Esophagus muscularis mucosa (tissue), 4 donors: ENCODE results near the gene AREG. TPM values are rescaled to one million over a fixed set of nuclear protein-coding genes. Genes with fewer than 3 reads are reported as not detected.

ENCODE experiments used
- DNase-seq: peaks from one replicate; pipeline ENCODE4 v3.0.0-alpha.2; 2017; ENCODE audit errors: extremely low spot score
- H3K27ac ChIP-seq, 4 donors: fragments of 200-600 bp; sonication (generic); replicated peaks in 1 of 4; 1 replicate in 3 of 4; 2 replicates in 1 of 4; pipeline ENCODE4 v1.5.1; 2016 to 2019; ENCODE audit warnings: mild to moderate bottlenecking in 1 of 4
- H3K27me3 ChIP-seq, 4 donors: fragments of 200-600 bp; sonication (generic); one replicate each; pipeline versions ENCODE4 v1.5.1 to v1.6.0; 2016 to 2019
- H3K36me3 ChIP-seq, 4 donors: fragments of 200-600 bp; sonication (generic); one replicate each; pipeline ENCODE4 v1.5.1; 2016 to 2019
- H3K4me1 ChIP-seq, 4 donors: fragments of 200-600 bp; sonication (generic); one replicate each; pipeline ENCODE4 v1.5.1; 2016 to 2019
- H3K4me3 ChIP-seq, 4 donors: fragments of 200-600 bp; sonication (generic); 1 replicate in 2 of 4; 2 replicates in 2 of 4; pipeline ENCODE4 v1.5.1; 2016 to 2019; ENCODE audit warnings: mild to moderate bottlenecking in 4 of 4, moderate library complexity in 1 of 4
- H3K9me3 ChIP-seq, 4 donors: fragments of 200-600 bp; sonication (generic); 1 replicate in 3 of 4; 2 replicates in 1 of 4; pipeline ENCODE4 v1.5.1; 2016 to 2019
- CTCF ChIP-seq, 3 experiments: fragments of 200-600 bp in 2 of 3; fragments of 450-650 bp in 1 of 3; sonication (generic) in 2 of 3; IDR thresholded peaks; one replicate each; pipeline ENCODE4 v1.5.1; 2017 to 2019; ENCODE audit warnings: antibody characterized with exemption in 3 of 3, mild to moderate bottlenecking in 2 of 3, moderate library complexity in 1 of 3
- EP300 ChIP-seq: sonication (generic); formaldehyde crosslinking; IDR thresholded peaks from one replicate; pipeline ENCODE4 v1.6.1; 2017; ENCODE audit warnings: antibody characterized with exemption
- POLR2A ChIP-seq: fragments of 450-650 bp; IDR thresholded peaks from one replicate; pipeline ENCODE4 v1.6.1; 2017; ENCODE audit warnings: antibody characterized with exemption, moderate library complexity, mild to moderate bottlenecking, low read depth
- POLR2AphosphoS5 ChIP-seq, 2 donors: sonication (generic); formaldehyde crosslinking; IDR thresholded peaks; one replicate each; pipeline ENCODE4 v1.6.1; 2017; ENCODE audit warnings: antibody characterized with exemption in 2 of 2
- WGBS: methylation state at CpG from one replicate; pipeline ENCODE4 v1.1.5; 2018; 5-methylcytosine and 5-hydroxymethylcytosine counted together
- intact Hi-C: fragments of 100-400 bp; cut with DNase I; formaldehyde crosslinking; loops from one replicate; pipeline ENCODE4 v1.15.1; 2023
- total RNA-seq, 4 donors: library from RNA; depleted of rRNA; stranded (reverse); fragments of >200 nt; gene quantifications; one replicate each; pipeline versions ENCODE4 v1.1.0 to v1.2.1, GENCODE V29; 2016

Gene AREG
- total RNA-seq, 4 donors from 2014 or later = 1.4 to 18.6 (median 4.4) TPM

- Histone ChIP-seq H3K4me1 (peaks cover 0 to 3% (median 0%) of the 10 kb centered on the region in 4 donors), H3K27me3 (no peaks in the 10 kb centered on the region), H3K9me3 (no peaks in the 10 kb centered on the region), H3K27ac (no peak overlapping the region), H3K4me3 (no peak overlapping the region), H3K36me3 (no peaks in the 10 kb centered on the region)
- DNase-seq = no peak
- WGBS = 65% methylated on average over 5 of the region's 5 CpGs
- intact Hi-C loops = no loop called here
- no peak for TF ChIP-seq POLR2AphosphoS5 (IDR thresholded peaks at IDR 0.05)
- TF ChIP-seq CTCF (IDR thresholded peaks at IDR 0.05) = no peak
- no peak for TF ChIP-seq POLR2A
- TF ChIP-seq EP300 = no peak
Observed at GRCh38 chr4:74420863-74421262, 24.1 kb upstream of the AREG start.

GRCh38 chr4:74423104-74423503 lies 21.8 kb upstream of the AREG start:
- Histone ChIP-seq H3K36me3 (no peaks in the 10 kb centered on the region), H3K27ac (no peak overlapping the region), H3K27me3 (no peaks in the 10 kb centered on the region), H3K9me3 (no peaks in the 10 kb centered on the region), H3K4me3 (no peak overlapping the region), H3K4me1 (peaks cover 0 to 3% (median 0%) of the 10 kb centered on the region in 4 donors)
- intact Hi-C loops = no loop called here
- 39% methylated on average over 1 of the region's 1 CpG for WGBS
- DNase-seq = no peak
- TF ChIP-seq POLR2AphosphoS5 (IDR thresholded peaks at IDR 0.05) (no peak), POLR2A (no peak), EP300 (no peak), CTCF (IDR thresholded peaks at IDR 0.05) (no peak)

GRCh38 chr4:74424111-74424510 lies 20.8 kb upstream of the AREG start:
- no peaks in the 10 kb centered on the region for H3K9me3 ChIP-seq
- TF ChIP-seq EP300 (no peak), POLR2AphosphoS5 (IDR thresholded peaks at IDR 0.05) (no peak), CTCF (IDR thresholded peaks at IDR 0.05) (no peak), POLR2A (no peak)
- no peak overlapping the region for H3K27ac ChIP-seq
- no peaks in the 10 kb centered on the region for H3K36me3 ChIP-seq
- no peak overlapping the region for H3K4me3 ChIP-seq
- no peak for DNase-seq
- H3K27me3 ChIP-seq = no peaks in the 10 kb centered on the region
- 92% methylated on average over 2 of the region's 2 CpGs for WGBS
- intact Hi-C loops = no loop called here
- peaks cover 0 to 3% (median 0%) of the 10 kb centered on the region in 4 donors for H3K4me1 ChIP-seq

GRCh38 chr4:74426101-74426500 lies 18.8 kb upstream of the AREG start:
- no peak overlapping the region for H3K27ac ChIP-seq
- 50% methylated on average over 1 of the region's 1 CpG for WGBS
- H3K4me1 ChIP-seq = peaks cover 0 to 9% (median 0%) of the 10 kb centered on the region in 4 donors
- no peak overlapping the region for H3K4me3 ChIP-seq
- H3K36me3 ChIP-seq = no peaks in the 10 kb centered on the region
- TF ChIP-seq CTCF (IDR thresholded peaks at IDR 0.05) = no peak
- TF ChIP-seq POLR2AphosphoS5 (IDR thresholded peaks at IDR 0.05) = no peak
- TF ChIP-seq POLR2A = no peak
- TF ChIP-seq EP300 = no peak
- intact Hi-C loops = no loop called here
- no peaks in the 10 kb centered on the region for H3K9me3 ChIP-seq
- no peaks in the 10 kb centered on the region for H3K27me3 ChIP-seq
- no peak for DNase-seq

GRCh38 chr4:74428276-74428675 lies 16.7 kb upstream of the AREG start:
- Histone ChIP-seq H3K27ac (no peak overlapping the region), H3K4me3 (no peak overlapping the region), H3K4me1 (peaks cover 0 to 10% (median 0%) of the 10 kb centered on the region in 4 donors), H3K27me3 (no peaks in the 10 kb centered on the region), H3K36me3 (no peaks in the 10 kb centered on the region), H3K9me3 (no peaks in the 10 kb centered on the region)
- intact Hi-C loops = no loop called here
- DNase-seq = no peak
- TF ChIP-seq CTCF (IDR thresholded peaks at IDR 0.05) (no peak), POLR2AphosphoS5 (IDR thresholded peaks at IDR 0.05) (no peak)
